Kidney epithelial cell (primary cell): ENCODE measurements around the gene MICAL3. TPM values are rescaled to one million over a fixed set of nuclear protein-coding genes. Genes with fewer than 3 reads are reported as not detected.

Source experiments
- DNase-seq: peaks from one replicate; pipeline ENCODE4 v3.0.0-alpha.2; 2010; ENCODE audit warnings: low read depth
- H3K27me3 ChIP-seq: 2 replicates; pipeline ENCODE4 v1.6.0; 2011; ENCODE audit warnings: low read length; ENCODE audit not compliant: control insufficient read depth, insufficient read depth
- H3K36me3 ChIP-seq: 2 replicates; pipeline ENCODE4 v1.5.1; 2011; ENCODE audit warnings: low read length; ENCODE audit not compliant: control insufficient read depth, insufficient read depth
- H3K4me3 ChIP-seq: 2 replicates; pipeline ENCODE4 v1.5.1; 2011; ENCODE audit warnings: low read depth, mild to moderate bottlenecking, control low read depth, low read length
- total RNA-seq: library from RNA; depleted of rRNA; stranded (reverse); fragments of >200 nt; gene quantifications from 2 replicates; pipeline ENCODE4 v1.2.3, GENCODE V29; 2015
- TF ChIP-seq, protein P1 (sequence below): IDR thresholded peaks from 2 replicates; pipeline ENCODE4 v1.5.1; 2011; ENCODE audit warnings: mild to moderate bottlenecking, moderate library complexity, low read length, control low read depth, inconsistent platforms; ENCODE audit not compliant: insufficient read depth, poor library complexity, severe bottlenecking

MICAL3 gene
- total RNA-seq, 1 donor from 2014 or later = 38.9 TPM

DNA sequence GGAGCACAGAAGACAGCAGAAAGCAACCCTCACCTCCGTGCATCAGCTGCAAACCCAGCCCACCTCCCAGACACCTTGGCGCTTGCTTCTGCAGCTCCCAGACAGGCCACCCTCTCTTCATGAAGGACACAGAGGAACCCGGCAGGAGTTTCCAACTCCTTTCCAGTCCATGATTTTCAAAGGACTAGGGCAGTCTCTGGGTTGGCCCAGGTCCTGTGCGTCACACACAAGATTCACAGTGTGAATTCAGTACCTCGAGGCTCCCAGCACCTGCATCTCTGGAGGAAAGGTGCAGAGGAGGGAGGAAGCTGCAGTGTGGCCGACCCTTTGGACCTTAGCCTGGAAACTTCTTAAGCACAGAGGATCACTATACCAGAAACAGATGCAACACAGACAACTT lies 189.1 kb downstream of the MICAL3 start:
- TF ChIP-seq, protein P1, sequence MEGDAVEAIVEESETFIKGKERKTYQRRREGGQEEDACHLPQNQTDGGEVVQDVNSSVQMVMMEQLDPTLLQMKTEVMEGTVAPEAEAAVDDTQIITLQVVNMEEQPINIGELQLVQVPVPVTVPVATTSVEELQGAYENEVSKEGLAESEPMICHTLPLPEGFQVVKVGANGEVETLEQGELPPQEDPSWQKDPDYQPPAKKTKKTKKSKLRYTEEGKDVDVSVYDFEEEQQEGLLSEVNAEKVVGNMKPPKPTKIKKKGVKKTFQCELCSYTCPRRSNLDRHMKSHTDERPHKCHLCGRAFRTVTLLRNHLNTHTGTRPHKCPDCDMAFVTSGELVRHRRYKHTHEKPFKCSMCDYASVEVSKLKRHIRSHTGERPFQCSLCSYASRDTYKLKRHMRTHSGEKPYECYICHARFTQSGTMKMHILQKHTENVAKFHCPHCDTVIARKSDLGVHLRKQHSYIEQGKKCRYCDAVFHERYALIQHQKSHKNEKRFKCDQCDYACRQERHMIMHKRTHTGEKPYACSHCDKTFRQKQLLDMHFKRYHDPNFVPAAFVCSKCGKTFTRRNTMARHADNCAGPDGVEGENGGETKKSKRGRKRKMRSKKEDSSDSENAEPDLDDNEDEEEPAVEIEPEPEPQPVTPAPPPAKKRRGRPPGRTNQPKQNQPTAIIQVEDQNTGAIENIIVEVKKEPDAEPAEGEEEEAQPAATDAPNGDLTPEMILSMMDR = no peak
- Histone ChIP-seq H3K36me3 (no peaks in the 10 kb centered on the region), H3K4me3 (no peak overlapping the region), H3K27me3 (no peaks in the 10 kb centered on the region)
- no peak for DNase-seq

- TF ChIP-seq, protein P1 = no peak
- DNase-seq = no peak
- Histone ChIP-seq H3K36me3 (no peaks in the 10 kb centered on the region), H3K4me3 (no peak overlapping the region), H3K27me3 (no peaks in the 10 kb centered on the region)
These were observed 190.9 kb downstream of the MICAL3 start for GRCh38 chr22:17833489-17833888.

DNA sequence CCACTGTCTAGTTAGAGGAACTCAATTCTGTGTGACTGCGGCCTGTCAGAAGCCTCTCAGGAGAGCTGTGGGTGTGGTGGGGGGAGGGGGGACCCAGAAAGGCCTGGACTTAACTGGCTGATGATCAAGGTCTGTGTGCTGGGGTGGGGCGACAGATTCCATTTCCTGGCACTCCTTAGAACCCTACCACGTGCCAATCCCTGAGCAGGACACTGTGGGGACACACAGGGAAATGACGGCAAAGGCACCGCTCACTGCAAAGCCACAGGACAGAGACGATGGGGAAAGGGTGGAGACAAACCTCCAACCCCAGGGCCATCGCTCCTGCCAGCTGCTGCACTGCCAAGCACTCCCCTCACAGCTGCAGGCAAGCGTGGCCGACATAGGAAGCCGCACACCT lies 191.7 kb downstream of the MICAL3 start:
- no peak for DNase-seq
- Histone ChIP-seq H3K4me3 (no peak overlapping the region), H3K27me3 (no peaks in the 10 kb centered on the region), H3K36me3 (no peaks in the 10 kb centered on the region)
- TF ChIP-seq, protein P1 = no peak

GRCh38 chr22:17831501-17832251 lies 192.7 kb downstream of the MICAL3 start:
- DNase-seq = no peak
- no peaks in the 10 kb centered on the region for H3K27me3 ChIP-seq
- H3K4me3 ChIP-seq = no peak overlapping the region
- H3K36me3 ChIP-seq = no peaks in the 10 kb centered on the region
- TF ChIP-seq, protein P1 = no peak

GRCh38 chr22:17830043-17830961 lies 194.1 kb downstream of the MICAL3 start:
- Histone ChIP-seq H3K4me3 (no peak overlapping the region), H3K27me3 (no peaks in the 10 kb centered on the region), H3K36me3 (no peaks in the 10 kb centered on the region)
- no peak for DNase-seq
- TF ChIP-seq, protein P1 = peak; percentile 99
